CMK (cell line): ENCODE results near the gene SYT10.
"Not testable (repeated sequence)": the region's sequence is repeated elsewhere in the genome, so short reads cannot be mapped to it uniquely, and the experiment has no call there.

Source experiments
- DNase-seq: peaks from one replicate; pipeline ENCODE4 v3.0.0-alpha.2; 2010; ENCODE audit warnings: low read depth

The SYT10 gene

GRCh38 chr12:33439587-33440011 is at the start of gene SYT10:
Gene SYT10 (minus strand): TSS chr12:33439819. CDS start chr12:33439522, 297 bp downstream.
- DNase-seq, result no peak

- DNase-seq, result no peak
These were observed 48.4 kb upstream of the SYT10 start for GRCh38 chr12:33488036-33488435.

GRCh38 chr12:33486058-33486457 is 46.4 kb upstream of the SYT10 start:
- DNase-seq, result no peak

- DNase-seq, result no peak
These were observed 44.5 kb upstream of the SYT10 start for GRCh38 chr12:33484161-33484560.

GRCh38 chr12:33480366-33480765 is 40.7 kb upstream of the SYT10 start:
- no peak for DNase-seq

- no peak for DNase-seq
These were observed 36.4 kb upstream of the SYT10 start for GRCh38 chr12:33476058-33476457.

- DNase-seq, result no peak
These were observed 32.7 kb upstream of the SYT10 start for GRCh38 chr12:33472299-33472698.

GRCh38 chr12:33455096-33455495 is 15.5 kb upstream of the SYT10 start:
- DNase-seq, result no peak

GRCh38 chr12:33450480-33450879 is 10.9 kb upstream of the SYT10 start:
- DNase-seq, result no peak

- no peak for DNase-seq
These were observed 858 bp upstream of the SYT10 start for GRCh38 chr12:33440477-33440876.

GRCh38 chr12:33438851-33439586 is 600 bp downstream of the SYT10 start:
- DNase-seq, result no peak

- DNase-seq, result no peak
These were observed 1.4 kb downstream of the SYT10 start for GRCh38 chr12:33438025-33438772.

- no peak for DNase-seq
These were observed 2.0 kb downstream of the SYT10 start for GRCh38 chr12:33437598-33437997.

GRCh38 chr12:33432992-33433391 is 6.6 kb downstream of the SYT10 start:
- DNase-seq, result no peak

- no peak for DNase-seq
These were observed 8.0 kb downstream of the SYT10 start for GRCh38 chr12:33431648-33432047.

GRCh38 chr12:33429468-33429867 is 10.2 kb downstream of the SYT10 start:
- DNase-seq, result no peak

GRCh38 chr12:33427071-33427470 is 12.5 kb downstream of the SYT10 start:
- no peak for DNase-seq

GRCh38 chr12:33423706-33424105 is 15.9 kb downstream of the SYT10 start:
- DNase-seq, result no peak

GRCh38 chr12:33412410-33412809 is 27.2 kb downstream of the SYT10 start:
- not testable (repeated sequence) for DNase-seq

GRCh38 chr12:33383503-33383902 is 56.1 kb downstream of the SYT10 start:
- no peak for DNase-seq

- no peak for DNase-seq
These were observed 63.5 kb downstream of the SYT10 start for GRCh38 chr12:33376153-33376552.

- no peak for DNase-seq
These were observed 69.3 kb downstream of the SYT10 start for GRCh38 chr12:33370318-33370717.

- DNase-seq, result no peak
These were observed 82.4 kb downstream of the SYT10 start for GRCh38 chr12:33357181-33357580.

GRCh38 chr12:33349791-33350190 is 89.8 kb downstream of the SYT10 start:
- no peak for DNase-seq
